ENCODE results near the gene CSPG4. TPM values are rescaled to one million over a fixed set of nuclear protein-coding genes. Genes with fewer than 3 reads are reported as not detected.
"Not testable (repeated sequence)": the region's sequence is repeated elsewhere in the genome, so short reads cannot be mapped to it uniquely, and the experiment has no call there.

Gene CSPG4
- total RNA-seq, 1 donor from 2014 or later, result 7.3 TPM

GRCh38 chr15:75694241-75695182 lies 18.1 kb downstream of the CSPG4 start:
- no peak for DNase-seq (ENCODE audit: extremely low spot score, unreplicated experiment)
- Mint-ChIP-seq H3K9me3 (no peaks in the 10 kb centered on the region), H3K36me3 (no peaks in the 10 kb centered on the region), H3K4me1 (ENCODE audit: unreplicated experiment) (peaks cover 26% of the 10 kb centered on the region), H3K27me3 (peaks cover 11% of the 10 kb centered on the region), H3K27ac (no peak overlapping the region), H3K4me3 (no peak overlapping the region)
- TF ChIP-seq, protein P1, sequence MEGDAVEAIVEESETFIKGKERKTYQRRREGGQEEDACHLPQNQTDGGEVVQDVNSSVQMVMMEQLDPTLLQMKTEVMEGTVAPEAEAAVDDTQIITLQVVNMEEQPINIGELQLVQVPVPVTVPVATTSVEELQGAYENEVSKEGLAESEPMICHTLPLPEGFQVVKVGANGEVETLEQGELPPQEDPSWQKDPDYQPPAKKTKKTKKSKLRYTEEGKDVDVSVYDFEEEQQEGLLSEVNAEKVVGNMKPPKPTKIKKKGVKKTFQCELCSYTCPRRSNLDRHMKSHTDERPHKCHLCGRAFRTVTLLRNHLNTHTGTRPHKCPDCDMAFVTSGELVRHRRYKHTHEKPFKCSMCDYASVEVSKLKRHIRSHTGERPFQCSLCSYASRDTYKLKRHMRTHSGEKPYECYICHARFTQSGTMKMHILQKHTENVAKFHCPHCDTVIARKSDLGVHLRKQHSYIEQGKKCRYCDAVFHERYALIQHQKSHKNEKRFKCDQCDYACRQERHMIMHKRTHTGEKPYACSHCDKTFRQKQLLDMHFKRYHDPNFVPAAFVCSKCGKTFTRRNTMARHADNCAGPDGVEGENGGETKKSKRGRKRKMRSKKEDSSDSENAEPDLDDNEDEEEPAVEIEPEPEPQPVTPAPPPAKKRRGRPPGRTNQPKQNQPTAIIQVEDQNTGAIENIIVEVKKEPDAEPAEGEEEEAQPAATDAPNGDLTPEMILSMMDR (conservative IDR thresholded peaks at IDR 0.05), result peak; percentile 50

DNA sequence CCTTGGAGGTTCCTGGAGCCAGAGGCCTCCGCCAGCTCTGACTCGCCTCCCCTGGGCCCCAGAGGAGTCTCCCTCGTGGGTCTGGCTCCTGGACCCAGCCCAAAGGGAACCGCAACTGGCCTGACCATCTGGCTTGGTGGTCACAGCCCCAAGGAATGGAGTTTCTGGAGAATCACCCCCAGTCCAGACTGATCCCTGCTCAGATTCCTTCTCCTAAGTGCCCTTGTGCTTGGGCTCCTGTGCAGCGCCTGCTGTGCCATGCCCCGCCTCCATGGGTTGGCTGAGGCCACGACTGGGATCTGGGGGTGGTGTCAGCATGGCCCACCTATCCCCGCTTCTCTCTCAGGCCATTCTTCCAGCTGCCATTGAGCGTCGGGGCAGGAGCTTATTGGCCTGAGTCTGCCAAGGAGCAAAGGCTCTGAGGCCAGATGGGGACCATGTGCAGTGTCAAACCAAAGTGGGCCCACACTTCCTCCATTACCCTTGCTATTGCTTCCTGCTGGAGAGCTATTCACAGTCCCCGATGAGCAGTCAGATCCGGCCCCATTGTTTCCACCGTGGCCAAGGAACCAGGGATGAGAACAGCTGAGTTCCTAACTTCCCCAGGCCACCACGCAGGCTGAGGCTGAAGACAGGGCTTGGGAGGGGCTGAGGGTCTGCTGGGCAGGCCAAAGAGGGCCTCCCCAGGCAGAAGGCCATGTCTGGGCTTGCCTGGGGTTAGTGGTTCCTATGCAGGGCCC lies 19.0 kb downstream of the CSPG4 start:
- no peaks in the 10 kb centered on the region for H3K9me3 Mint-ChIP-seq
- TF ChIP-seq, protein P1 (conservative IDR thresholded peaks at IDR 0.05), result no peak
- H3K27ac Mint-ChIP-seq, result no peak overlapping the region
- peaks cover 11% of the 10 kb centered on the region for H3K27me3 Mint-ChIP-seq
- peaks cover 26% of the 10 kb centered on the region for H3K4me1 Mint-ChIP-seq (ENCODE audit: unreplicated experiment)
- no peak overlapping the region for H3K4me3 Mint-ChIP-seq
- no peaks in the 10 kb centered on the region for H3K36me3 Mint-ChIP-seq
- DNase-seq (ENCODE audit: extremely low spot score, unreplicated experiment), result no peak

- Mint-ChIP-seq H3K27me3 (peaks cover 11% of the 10 kb centered on the region), H3K4me1 (ENCODE audit: unreplicated experiment) (peaks cover 26% of the 10 kb centered on the region)
- DNase-seq (ENCODE audit: extremely low spot score, unreplicated experiment); H3K9me3 Mint-ChIP-seq; H3K4me3 Mint-ChIP-seq; H3K36me3 Mint-ChIP-seq; H3K27ac Mint-ChIP-seq: not testable (repeated sequence)
Observed at GRCh38 chr15:75693028-75693427, 19.6 kb downstream of the CSPG4 start.

GRCh38 chr15:75692311-75692710 lies 20.3 kb downstream of the CSPG4 start:
- not testable (repeated sequence) for H3K4me3 Mint-ChIP-seq, H3K27ac Mint-ChIP-seq
- H3K4me1 Mint-ChIP-seq (ENCODE audit: unreplicated experiment), result peaks cover 26% of the 10 kb centered on the region

DNA sequence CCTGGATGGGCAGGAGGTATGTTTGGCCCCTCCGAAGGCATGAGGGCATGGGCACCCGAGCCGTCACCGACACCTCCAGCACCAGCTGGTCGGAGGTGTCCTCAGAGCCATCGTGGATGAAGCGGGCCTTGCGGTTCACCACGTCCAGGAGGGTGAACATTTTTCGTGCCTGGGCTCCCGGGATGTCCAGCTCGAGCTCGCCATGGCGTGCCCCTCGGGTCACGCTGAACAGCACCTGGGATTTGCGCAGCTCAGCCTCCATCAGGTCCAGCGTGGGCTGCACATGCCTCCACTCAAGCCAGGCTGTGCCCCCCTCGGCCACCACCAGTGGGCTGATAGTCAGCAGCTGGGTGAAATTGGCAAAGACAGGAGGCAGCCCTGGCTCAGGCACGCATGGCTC lies 23.2 kb downstream of the CSPG4 start:
- not testable (repeated sequence) for H3K27ac Mint-ChIP-seq; H3K4me3 Mint-ChIP-seq; H3K9me3 Mint-ChIP-seq; H3K36me3 Mint-ChIP-seq; H3K4me1 Mint-ChIP-seq (ENCODE audit: unreplicated experiment); DNase-seq (ENCODE audit: extremely low spot score, unreplicated experiment); H3K27me3 Mint-ChIP-seq

More at GRCh38 chr15:75692311-75692710, 20.3 kb downstream of the CSPG4 start:
- H3K9me3 Mint-ChIP-seq; H3K27me3 Mint-ChIP-seq; DNase-seq (ENCODE audit: extremely low spot score, unreplicated experiment); H3K36me3 Mint-ChIP-seq: not testable (repeated sequence)

- TF ChIP-seq, protein P1 (conservative IDR thresholded peaks at IDR 0.05), result no peak
Observed at GRCh38 chr15:75688831-75689230, 23.8 kb downstream of the CSPG4 start.

DNA sequence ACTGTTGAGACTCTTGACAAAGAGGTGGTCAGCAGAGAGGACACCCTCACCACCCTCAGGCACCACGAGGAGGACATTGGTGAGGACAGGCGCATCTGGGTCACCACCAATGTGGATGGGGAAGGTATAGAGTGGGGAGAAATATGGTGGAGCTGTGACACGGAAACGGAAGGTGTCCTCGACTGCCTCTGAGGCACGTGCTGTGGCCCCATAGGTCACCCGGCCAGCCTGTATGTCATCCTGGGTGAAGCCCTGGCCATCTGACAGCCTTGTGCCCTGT lies 24.4 kb downstream of the CSPG4 start:
- TF ChIP-seq, protein P1 (conservative IDR thresholded peaks at IDR 0.05), result no peak

More at GRCh38 chr15:75688831-75689230, 23.8 kb downstream of the CSPG4 start:
- H3K4me3 Mint-ChIP-seq, result no peak overlapping the region
- H3K9me3 Mint-ChIP-seq, result no peaks in the 10 kb centered on the region
- H3K27ac Mint-ChIP-seq, result no peak overlapping the region
- H3K27me3 Mint-ChIP-seq, result peaks cover 4% of the 10 kb centered on the region
- no peaks in the 10 kb centered on the region for H3K36me3 Mint-ChIP-seq
- peaks cover 4% of the 10 kb centered on the region for H3K4me1 Mint-ChIP-seq (ENCODE audit: unreplicated experiment)
- no peak for DNase-seq (ENCODE audit: extremely low spot score, unreplicated experiment)

More for the DNA sequence above, 24.4 kb downstream of the CSPG4 start:
- Mint-ChIP-seq H3K4me3 (no peak overlapping the region), H3K36me3 (no peaks in the 10 kb centered on the region), H3K27me3 (peaks cover 4% of the 10 kb centered on the region), H3K27ac (no peak overlapping the region), H3K4me1 (ENCODE audit: unreplicated experiment) (peaks cover 4% of the 10 kb centered on the region), H3K9me3 (no peaks in the 10 kb centered on the region)
- no peak for DNase-seq (ENCODE audit: extremely low spot score, unreplicated experiment)
